HL-60 (cell line): ENCODE measurements around the gene KCNE4.

Experiments used
- DNase-seq, 2 experiments: peaks; one replicate each; pipeline ENCODE4 v3.0.0-alpha.2; 2010 to 2020; ENCODE audit warnings: low read depth in 1 of 2, low spot score in 1 of 2
- H3K27ac ChIP-seq: fragments of 250-450 bp; sonication (Bioruptor Pico); replicated peaks from 2 replicates; pipeline ENCODE4 v1.5.1; 2020; ENCODE audit warnings: mild to moderate bottlenecking, moderate library complexity
- H3K27me3 ChIP-seq: fragments of 250-450 bp; sonication (Bioruptor Pico); 2 replicates; pipeline ENCODE4 v1.5.1; 2021; ENCODE audit warnings: mild to moderate bottlenecking, moderate library complexity; ENCODE audit not compliant: insufficient read depth, poor library complexity, severe bottlenecking
- H3K4me3 ChIP-seq: replicated peaks from 2 replicates; pipeline ENCODE4 v1.5.1; 2011; ENCODE audit warnings: mild to moderate bottlenecking, control low read depth, low read length; ENCODE audit not compliant: insufficient read depth
- GABPA ChIP-seq: IDR thresholded peaks from 2 replicates; pipeline ENCODE4 v1.6.1; 2012; ENCODE audit warnings: low read depth
- POLR2AphosphoS5 ChIP-seq: IDR thresholded peaks from 2 replicates; pipeline ENCODE4 v1.6.1; 2012; ENCODE audit warnings: low read depth
- SPI1 ChIP-seq: IDR thresholded peaks from 2 replicates; pipeline ENCODE4 v1.6.1; 2012; ENCODE audit warnings: low read depth, mild to moderate bottlenecking, borderline replicate concordance
- TF ChIP-seq, protein P1 (sequence below): IDR thresholded peaks from 2 replicates; pipeline ENCODE4 v1.6.1; 2012; ENCODE audit warnings: low read depth; ENCODE audit not compliant: insufficient replicate concordance
- TF ChIP-seq, protein P2 (sequence below): IDR thresholded peaks from one replicate; pipeline ENCODE4 v1.5.1; 2011; ENCODE audit warnings: low read length, control low read depth, inconsistent platforms; ENCODE audit not compliant: insufficient read depth

KCNE4 gene

DNA sequence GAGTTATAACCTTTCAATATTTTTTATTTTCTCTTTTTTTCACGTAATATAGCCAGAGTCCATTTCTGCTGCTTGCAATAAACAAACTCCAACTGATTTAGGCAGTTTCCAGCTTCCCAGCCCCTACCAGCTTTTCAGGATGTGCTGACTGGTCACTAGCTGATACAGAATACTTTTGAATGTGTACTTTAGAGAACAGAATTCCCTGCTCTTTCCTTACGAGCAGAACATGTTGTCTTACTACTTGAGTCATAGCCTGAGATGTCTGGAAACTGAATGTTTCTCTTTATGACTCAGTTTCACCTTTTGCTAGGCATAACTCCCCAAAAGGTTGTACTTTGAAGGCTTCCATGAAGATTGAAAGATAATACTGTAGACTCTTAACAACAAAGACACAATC is 44.5 kb upstream of the KCNE4 start:
- no peak for DNase-seq
- no peak overlapping the region for H3K27ac ChIP-seq
- H3K4me3 ChIP-seq, result no peak overlapping the region
- H3K27me3 ChIP-seq, result no peaks in the 10 kb centered on the region
- TF ChIP-seq, protein P1, sequence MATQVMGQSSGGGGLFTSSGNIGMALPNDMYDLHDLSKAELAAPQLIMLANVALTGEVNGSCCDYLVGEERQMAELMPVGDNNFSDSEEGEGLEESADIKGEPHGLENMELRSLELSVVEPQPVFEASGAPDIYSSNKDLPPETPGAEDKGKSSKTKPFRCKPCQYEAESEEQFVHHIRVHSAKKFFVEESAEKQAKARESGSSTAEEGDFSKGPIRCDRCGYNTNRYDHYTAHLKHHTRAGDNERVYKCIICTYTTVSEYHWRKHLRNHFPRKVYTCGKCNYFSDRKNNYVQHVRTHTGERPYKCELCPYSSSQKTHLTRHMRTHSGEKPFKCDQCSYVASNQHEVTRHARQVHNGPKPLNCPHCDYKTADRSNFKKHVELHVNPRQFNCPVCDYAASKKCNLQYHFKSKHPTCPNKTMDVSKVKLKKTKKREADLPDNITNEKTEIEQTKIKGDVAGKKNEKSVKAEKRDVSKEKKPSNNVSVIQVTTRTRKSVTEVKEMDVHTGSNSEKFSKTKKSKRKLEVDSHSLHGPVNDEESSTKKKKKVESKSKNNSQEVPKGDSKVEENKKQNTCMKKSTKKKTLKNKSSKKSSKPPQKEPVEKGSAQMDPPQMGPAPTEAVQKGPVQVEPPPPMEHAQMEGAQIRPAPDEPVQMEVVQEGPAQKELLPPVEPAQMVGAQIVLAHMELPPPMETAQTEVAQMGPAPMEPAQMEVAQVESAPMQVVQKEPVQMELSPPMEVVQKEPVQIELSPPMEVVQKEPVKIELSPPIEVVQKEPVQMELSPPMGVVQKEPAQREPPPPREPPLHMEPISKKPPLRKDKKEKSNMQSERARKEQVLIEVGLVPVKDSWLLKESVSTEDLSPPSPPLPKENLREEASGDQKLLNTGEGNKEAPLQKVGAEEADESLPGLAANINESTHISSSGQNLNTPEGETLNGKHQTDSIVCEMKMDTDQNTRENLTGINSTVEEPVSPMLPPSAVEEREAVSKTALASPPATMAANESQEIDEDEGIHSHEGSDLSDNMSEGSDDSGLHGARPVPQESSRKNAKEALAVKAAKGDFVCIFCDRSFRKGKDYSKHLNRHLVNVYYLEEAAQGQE, result no peak

DNA sequence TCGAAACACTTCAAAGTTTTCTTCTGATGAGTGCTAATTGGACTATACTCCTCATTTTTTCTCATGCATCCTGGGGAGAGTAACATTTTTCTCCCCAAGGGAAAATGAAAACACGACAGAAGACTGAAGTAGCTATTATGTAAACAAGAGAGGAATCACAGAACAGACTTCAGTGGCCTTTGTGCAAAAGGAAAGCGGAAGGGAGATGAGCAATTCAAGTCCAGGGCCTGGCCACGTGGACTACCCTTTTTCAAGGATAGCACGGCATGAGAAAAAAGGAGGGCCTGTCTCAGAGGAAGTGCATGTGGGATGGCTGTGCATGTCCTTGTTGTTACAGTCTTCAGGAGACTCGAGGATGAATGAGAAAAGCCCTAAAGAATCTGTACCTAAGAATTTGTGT is 43.8 kb upstream of the KCNE4 start:
- no peak for DNase-seq
- no peaks in the 10 kb centered on the region for H3K27me3 ChIP-seq
- TF ChIP-seq SPI1 (no peak), POLR2AphosphoS5 (no peak), GABPA (no peak)
- TF ChIP-seq, protein P2, sequence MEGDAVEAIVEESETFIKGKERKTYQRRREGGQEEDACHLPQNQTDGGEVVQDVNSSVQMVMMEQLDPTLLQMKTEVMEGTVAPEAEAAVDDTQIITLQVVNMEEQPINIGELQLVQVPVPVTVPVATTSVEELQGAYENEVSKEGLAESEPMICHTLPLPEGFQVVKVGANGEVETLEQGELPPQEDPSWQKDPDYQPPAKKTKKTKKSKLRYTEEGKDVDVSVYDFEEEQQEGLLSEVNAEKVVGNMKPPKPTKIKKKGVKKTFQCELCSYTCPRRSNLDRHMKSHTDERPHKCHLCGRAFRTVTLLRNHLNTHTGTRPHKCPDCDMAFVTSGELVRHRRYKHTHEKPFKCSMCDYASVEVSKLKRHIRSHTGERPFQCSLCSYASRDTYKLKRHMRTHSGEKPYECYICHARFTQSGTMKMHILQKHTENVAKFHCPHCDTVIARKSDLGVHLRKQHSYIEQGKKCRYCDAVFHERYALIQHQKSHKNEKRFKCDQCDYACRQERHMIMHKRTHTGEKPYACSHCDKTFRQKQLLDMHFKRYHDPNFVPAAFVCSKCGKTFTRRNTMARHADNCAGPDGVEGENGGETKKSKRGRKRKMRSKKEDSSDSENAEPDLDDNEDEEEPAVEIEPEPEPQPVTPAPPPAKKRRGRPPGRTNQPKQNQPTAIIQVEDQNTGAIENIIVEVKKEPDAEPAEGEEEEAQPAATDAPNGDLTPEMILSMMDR, result no peak
- TF ChIP-seq, protein P1, result no peak
- no peak overlapping the region for H3K4me3 ChIP-seq
- H3K27ac ChIP-seq, result no peak overlapping the region

DNA sequence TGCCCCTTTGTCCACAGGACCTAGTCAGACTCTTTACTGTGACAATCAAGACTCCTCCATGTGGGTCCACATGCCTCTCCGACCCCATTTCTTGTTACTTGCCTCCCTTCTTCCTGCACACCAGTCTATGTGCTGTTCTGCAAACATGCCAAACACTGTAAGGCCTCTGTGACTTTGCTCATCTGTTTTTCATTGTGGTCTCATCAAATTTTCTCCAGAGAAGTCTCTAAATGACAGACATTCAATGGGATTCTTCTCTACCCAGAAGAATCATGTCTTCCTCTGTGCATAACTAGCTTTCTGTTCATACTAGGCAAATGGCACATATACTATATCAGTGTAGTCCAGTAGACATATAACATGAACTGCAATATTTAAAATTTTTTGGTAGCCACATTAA is 43.0 kb upstream of the KCNE4 start:
- TF ChIP-seq GABPA (no peak), POLR2AphosphoS5 (no peak), SPI1 (no peak)
- TF ChIP-seq, protein P1, result no peak
- TF ChIP-seq, protein P2, result no peak
- H3K27ac ChIP-seq, result no peak overlapping the region

DNA sequence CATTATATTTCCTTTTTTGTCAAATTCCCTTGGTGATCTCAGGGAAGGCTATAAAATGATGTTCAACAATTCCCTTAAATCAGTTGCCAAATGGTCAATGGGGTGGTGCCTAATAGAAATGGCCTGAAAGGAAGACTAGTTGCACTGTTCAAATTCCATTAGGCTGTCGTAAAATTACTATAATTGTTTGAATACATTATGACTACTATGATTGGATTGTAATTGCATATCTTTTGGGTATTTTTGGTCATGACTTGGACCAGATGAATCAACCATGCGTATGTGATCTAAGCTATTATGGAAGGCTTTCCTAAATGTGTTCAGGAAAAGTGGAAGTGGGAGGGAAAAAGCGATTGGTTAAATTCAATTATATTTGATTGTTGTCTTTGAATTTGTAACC is 41.3 kb upstream of the KCNE4 start:
- H3K27ac ChIP-seq, result no peak overlapping the region
- TF ChIP-seq, protein P1, result no peak
- TF ChIP-seq POLR2AphosphoS5 (no peak), GABPA (no peak), SPI1 (no peak)
- TF ChIP-seq, protein P2, result no peak
- no peak for DNase-seq
- no peaks in the 10 kb centered on the region for H3K27me3 ChIP-seq
- no peak overlapping the region for H3K4me3 ChIP-seq

More for the DNA sequence above, 43.0 kb upstream of the KCNE4 start:
- H3K4me3 ChIP-seq, result no peak overlapping the region
- no peak for DNase-seq
- H3K27me3 ChIP-seq, result no peaks in the 10 kb centered on the region
